ENCODE measurements around the gene TUFT1.

The TUFT1 gene

DNA sequence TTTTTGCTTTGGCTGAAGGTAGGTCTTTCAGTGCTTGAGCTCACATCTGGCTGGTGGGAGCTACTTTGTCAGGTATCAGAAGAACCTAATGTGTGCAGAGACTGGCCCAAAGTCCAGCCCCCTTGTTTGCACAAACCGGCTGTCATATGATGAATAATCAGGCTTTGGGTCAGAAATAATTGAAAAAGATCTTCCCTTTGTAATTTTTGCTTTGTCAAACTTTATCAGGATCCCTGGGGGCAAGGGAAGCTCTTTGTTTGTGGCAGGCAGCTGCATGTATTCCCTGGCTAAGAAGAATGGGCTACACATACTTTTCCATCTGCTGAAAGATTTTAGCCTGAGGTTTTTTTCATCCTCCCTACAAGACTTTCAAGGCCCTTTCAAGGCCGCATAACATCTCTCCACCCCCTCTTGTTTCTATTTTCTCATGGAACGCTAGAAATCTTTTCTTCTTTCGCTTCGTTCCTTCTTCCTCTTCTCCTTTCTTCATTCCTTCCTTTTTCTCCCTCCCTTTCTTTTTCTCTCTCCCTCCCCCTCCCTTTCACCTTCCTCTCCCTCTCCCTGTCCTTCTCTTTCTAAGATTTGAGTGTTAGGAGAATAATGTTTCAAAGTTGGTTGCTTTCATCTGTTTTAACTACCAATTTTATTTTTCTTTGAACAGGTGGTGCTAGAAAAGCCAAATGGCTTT is 25.5 kb downstream of the TUFT1 start:
- TF ChIP-seq TCF12 (IDR thresholded peaks at IDR 0.05; ENCODE audit: low read depth): no peak
- TF ChIP-seq EP300 (IDR thresholded peaks at IDR 0.05; ENCODE audit: borderline replicate concordance): no peak
- TF ChIP-seq, protein P1, sequence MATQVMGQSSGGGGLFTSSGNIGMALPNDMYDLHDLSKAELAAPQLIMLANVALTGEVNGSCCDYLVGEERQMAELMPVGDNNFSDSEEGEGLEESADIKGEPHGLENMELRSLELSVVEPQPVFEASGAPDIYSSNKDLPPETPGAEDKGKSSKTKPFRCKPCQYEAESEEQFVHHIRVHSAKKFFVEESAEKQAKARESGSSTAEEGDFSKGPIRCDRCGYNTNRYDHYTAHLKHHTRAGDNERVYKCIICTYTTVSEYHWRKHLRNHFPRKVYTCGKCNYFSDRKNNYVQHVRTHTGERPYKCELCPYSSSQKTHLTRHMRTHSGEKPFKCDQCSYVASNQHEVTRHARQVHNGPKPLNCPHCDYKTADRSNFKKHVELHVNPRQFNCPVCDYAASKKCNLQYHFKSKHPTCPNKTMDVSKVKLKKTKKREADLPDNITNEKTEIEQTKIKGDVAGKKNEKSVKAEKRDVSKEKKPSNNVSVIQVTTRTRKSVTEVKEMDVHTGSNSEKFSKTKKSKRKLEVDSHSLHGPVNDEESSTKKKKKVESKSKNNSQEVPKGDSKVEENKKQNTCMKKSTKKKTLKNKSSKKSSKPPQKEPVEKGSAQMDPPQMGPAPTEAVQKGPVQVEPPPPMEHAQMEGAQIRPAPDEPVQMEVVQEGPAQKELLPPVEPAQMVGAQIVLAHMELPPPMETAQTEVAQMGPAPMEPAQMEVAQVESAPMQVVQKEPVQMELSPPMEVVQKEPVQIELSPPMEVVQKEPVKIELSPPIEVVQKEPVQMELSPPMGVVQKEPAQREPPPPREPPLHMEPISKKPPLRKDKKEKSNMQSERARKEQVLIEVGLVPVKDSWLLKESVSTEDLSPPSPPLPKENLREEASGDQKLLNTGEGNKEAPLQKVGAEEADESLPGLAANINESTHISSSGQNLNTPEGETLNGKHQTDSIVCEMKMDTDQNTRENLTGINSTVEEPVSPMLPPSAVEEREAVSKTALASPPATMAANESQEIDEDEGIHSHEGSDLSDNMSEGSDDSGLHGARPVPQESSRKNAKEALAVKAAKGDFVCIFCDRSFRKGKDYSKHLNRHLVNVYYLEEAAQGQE (IDR thresholded peaks at IDR 0.05; ENCODE audit: low read depth): no peak
- TF ChIP-seq EGR1 (IDR thresholded peaks at IDR 0.05): no peak
- TF ChIP-seq ZBTB7A (IDR thresholded peaks at IDR 0.05; ENCODE audit: low read depth): no peak
- no peak for TF ChIP-seq TAF1 (IDR thresholded peaks at IDR 0.05; ENCODE audit: low read depth)
- TF ChIP-seq RAD21 (IDR thresholded peaks at IDR 0.05; ENCODE audit: low read depth): no peak
- TF ChIP-seq NFIC (IDR thresholded peaks at IDR 0.05): no peak

DNA sequence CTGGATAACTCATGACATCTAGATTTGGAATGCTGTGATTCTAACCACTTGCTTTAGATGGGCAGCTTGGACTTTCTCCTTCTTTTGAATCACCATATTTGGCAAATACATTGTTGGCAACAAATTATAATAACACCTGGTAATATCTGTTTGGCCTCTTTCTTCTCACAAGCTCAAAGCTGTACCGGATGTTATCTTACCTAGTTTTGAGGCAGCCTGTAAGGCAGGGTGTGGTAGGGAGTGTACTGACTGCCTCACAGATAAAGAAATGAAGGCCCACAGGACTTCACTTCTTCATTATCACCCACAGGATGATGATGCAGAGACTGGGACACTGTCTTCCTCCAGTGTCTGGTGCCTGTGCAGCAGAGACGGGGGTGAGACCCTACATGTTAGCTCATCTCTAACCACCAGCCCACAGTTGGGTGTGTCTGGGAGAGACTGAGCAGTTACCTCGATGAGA is 28.5 kb downstream of the TUFT1 start:
- TF ChIP-seq YY1 (IDR thresholded peaks at IDR 0.05; ENCODE audit: low read depth) (no peak), NFIC (IDR thresholded peaks at IDR 0.05) (no peak), TEAD4 (IDR thresholded peaks at IDR 0.05) (no peak), RAD21 (IDR thresholded peaks at IDR 0.05; ENCODE audit: low read depth) (no peak), EGR1 (IDR thresholded peaks at IDR 0.05) (no peak), CEBPB (IDR thresholded peaks at IDR 0.05) (no peak), EP300 (IDR thresholded peaks at IDR 0.05; ENCODE audit: borderline replicate concordance) (no peak), ZBTB7A (IDR thresholded peaks at IDR 0.05; ENCODE audit: low read depth) (no peak), TCF12 (IDR thresholded peaks at IDR 0.05; ENCODE audit: low read depth) (no peak), FOXM1 (IDR thresholded peaks at IDR 0.05; ENCODE audit: borderline replicate concordance, low read depth) (no peak), TAF1 (IDR thresholded peaks at IDR 0.05; ENCODE audit: low read depth) (no peak), CREB1 (IDR thresholded peaks at IDR 0.05; ENCODE audit: low read depth) (no peak)
- TF ChIP-seq, protein P1 (IDR thresholded peaks at IDR 0.05; ENCODE audit: low read depth): no peak
- TF ChIP-seq, protein P2, sequence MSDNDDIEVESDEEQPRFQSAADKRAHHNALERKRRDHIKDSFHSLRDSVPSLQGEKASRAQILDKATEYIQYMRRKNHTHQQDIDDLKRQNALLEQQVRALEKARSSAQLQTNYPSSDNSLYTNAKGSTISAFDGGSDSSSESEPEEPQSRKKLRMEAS (IDR thresholded peaks at IDR 0.05): no peak
- TF ChIP-seq, protein P3, sequence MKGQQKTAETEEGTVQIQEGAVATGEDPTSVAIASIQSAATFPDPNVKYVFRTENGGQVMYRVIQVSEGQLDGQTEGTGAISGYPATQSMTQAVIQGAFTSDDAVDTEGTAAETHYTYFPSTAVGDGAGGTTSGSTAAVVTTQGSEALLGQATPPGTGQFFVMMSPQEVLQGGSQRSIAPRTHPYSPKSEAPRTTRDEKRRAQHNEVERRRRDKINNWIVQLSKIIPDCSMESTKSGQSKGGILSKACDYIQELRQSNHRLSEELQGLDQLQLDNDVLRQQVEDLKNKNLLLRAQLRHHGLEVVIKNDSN (IDR thresholded peaks at IDR 0.05): no peak

DNA sequence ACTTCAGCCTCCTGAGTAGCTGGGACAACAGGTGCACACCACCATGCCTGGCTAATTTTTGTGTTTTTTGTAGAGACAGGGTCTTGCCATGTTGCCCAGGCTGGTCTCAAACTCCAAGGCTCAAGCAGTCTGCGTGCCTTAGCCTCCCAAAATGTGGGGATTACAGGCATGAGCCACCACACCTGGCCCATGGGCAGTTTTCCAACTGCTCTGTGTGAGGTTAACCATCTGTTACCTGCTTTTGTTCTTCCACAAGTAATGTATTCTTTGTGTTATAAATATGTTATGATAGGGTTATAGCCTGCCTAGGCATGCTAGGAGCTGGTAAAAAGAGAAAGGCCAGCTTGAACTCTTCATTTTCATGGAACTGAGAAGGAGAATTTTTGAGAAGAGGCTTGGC is 30.7 kb downstream of the TUFT1 start:
- TF ChIP-seq RAD21 (IDR thresholded peaks at IDR 0.05; ENCODE audit: low read depth): no peak
- no peak for TF ChIP-seq CREB1 (IDR thresholded peaks at IDR 0.05; ENCODE audit: low read depth)
- no peak for TF ChIP-seq TEAD4 (IDR thresholded peaks at IDR 0.05)
- TF ChIP-seq TAF1 (IDR thresholded peaks at IDR 0.05; ENCODE audit: low read depth): no peak
- TF ChIP-seq TCF12 (IDR thresholded peaks at IDR 0.05; ENCODE audit: low read depth): no peak
- TF ChIP-seq, protein P2 (IDR thresholded peaks at IDR 0.05): no peak
- TF ChIP-seq NFIC (IDR thresholded peaks at IDR 0.05): no peak
- TF ChIP-seq ZBTB7A (IDR thresholded peaks at IDR 0.05; ENCODE audit: low read depth): no peak
- TF ChIP-seq CEBPB (IDR thresholded peaks at IDR 0.05): no peak
- TF ChIP-seq EGR1 (IDR thresholded peaks at IDR 0.05): no peak
- TF ChIP-seq FOXM1 (IDR thresholded peaks at IDR 0.05; ENCODE audit: borderline replicate concordance, low read depth): no peak
- TF ChIP-seq, protein P1 (IDR thresholded peaks at IDR 0.05; ENCODE audit: low read depth): no peak
- TF ChIP-seq EP300 (IDR thresholded peaks at IDR 0.05; ENCODE audit: borderline replicate concordance): no peak
- no peak for TF ChIP-seq YY1 (IDR thresholded peaks at IDR 0.05; ENCODE audit: low read depth)
- TF ChIP-seq, protein P3 (IDR thresholded peaks at IDR 0.05): no peak

Measured in Ishikawa (cell line).